ENCODE results near the gene EVX2.
A peak's percentile ranks its signal among the peaks of the same experiment; 100 is the strongest.

EVX2 gene

DNA sequence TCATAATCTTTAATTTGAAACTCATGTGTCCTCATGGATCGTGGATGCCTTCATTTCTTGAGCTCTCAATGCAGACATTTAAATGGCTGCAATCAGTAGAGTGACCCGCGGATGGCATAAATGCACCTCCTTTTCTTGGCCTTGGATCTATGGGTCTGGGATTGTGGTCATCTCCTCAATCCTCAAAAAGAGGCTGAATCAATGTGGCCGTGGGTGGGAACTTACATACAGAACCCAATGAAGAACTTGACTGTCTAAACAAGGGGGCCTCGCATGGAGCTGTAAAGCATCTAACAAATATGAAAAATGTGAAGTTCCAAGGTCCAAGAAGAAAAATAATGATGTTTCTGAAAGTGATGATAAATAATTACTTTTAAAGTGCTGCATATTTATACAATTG, 11.7 kb upstream of the EVX2 start:
- no peak for DNase-seq

DNA sequence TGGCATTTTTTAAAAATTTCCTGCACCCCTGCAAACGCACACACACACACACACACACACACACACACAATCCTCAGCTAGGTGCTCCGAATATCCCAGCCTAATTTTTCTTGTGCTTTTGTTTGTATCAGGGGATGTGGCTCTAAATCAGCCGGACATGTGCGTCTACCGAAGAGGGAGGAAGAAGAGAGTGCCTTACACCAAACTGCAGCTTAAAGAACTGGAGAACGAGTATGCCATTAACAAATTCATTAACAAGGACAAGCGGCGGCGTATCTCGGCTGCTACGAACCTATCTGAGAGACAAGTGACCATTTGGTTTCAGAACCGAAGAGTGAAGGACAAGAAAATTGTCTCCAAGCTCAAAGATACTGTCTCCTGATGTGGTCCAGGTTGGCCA, 10.6 kb upstream of the EVX2 start:
- DNase-seq, result no peak

DNA sequence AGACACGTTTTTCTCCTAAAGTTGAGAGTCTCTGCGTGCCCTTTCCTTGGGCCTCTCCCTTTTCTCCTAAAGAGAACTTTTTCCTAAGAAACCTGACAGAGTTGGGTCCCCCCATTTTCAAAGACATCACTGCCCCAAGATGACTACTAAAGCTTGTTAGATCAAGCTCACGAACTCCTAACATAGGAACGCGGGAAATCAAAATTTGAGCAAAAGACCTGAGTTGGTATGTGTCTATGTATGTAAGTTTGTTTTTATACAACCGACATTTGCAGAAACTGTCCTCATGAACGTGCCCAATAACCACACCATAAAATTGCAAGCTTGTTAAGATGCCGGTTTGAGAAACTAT, 10.1 kb upstream of the EVX2 start:
- no peak for DNase-seq

DNA sequence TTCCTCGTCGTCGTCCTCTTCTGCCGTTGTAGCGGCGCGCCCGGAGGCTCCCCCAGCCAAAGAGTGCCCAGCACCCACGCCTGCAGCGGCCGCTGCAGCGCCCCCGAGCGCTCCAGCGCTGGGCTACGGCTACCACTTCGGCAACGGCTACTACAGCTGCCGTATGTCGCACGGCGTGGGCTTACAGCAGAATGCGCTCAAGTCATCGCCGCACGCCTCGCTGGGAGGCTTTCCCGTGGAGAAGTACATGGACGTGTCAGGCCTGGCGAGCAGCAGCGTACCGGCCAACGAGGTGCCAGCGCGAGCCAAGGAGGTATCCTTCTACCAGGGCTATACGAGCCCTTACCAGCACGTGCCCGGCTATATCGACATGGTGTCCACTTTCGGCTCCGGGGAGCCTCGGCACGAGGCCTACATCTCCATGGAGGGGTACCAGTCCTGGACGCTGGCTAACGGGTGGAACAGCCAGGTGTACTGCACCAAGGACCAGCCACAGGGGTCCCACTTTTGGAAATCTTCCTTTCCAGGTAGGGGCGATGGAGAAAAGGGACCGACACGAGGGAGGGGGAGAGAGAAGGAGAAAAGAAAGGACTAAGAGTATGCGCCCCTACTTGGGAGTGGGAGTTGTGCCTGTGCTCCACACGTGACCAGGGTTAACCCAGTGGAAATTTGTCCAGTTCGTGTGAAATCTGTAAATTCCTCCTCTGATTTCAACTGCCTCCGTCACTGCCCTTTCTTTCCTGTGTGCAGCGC, 9.6 kb upstream of the EVX2 start:
- DNase-seq, result no peak

GRCh38 chr2:176092270-176093144, 8.7 kb upstream of the EVX2 start, which contains the start of gene HOXD13:
TSS of gene HOXD13 (plus strand) at chr2:176092721. CDS start at chr2:176092891, 170 bp downstream.
- no peak for DNase-seq

- DNase-seq, result no peak
Measured at GRCh38 chr2:176091329-176092258, 7.8 kb upstream of the EVX2 start.

DNA sequence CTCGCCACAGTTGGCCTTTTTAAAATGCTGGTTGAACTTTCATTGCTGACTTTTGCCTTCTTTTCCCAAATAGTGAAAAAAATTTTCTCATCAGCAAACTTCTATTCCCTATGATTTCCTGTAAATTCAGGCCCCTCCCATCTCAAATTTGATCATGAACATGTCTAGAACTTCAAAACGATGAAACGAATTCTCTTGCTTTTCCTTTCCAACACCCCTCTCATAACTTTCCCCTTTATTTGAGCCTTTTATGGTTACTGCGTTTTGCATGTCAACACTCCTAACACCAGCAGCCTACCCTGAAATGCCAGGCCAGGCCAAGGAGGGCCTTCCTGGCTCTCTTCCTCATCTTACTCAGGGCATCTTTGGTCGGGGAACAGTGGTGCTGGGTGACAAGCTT, 7.1 kb upstream of the EVX2 start:
- no peak for DNase-seq

DNA sequence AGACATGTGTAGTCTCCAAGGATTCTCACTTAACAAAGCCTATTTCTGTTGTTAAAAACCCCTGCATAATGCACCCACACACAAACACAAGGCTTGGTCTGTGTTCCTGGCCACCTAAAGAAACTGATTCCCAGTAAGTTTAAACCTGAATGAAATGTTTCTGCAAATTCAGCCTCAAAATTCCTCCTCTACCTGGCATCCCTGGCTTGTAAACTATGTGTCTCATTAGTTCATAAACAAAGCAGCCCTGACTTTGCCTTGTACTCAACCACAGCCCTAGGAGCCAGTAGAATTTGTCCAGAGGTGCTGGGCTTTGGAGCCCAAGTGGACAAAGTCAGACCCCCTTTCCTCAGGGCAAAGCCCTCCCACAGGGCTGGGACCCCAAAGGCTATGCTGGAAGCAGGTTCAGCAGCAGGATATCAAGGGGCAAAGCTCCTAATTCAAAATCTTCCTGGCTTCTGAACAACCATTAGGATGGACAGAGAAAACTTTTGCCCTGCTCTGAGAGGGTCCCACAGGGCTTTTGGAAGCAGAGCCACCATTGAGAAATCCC, 6.2 kb upstream of the EVX2 start:
- no peak for DNase-seq

DNA sequence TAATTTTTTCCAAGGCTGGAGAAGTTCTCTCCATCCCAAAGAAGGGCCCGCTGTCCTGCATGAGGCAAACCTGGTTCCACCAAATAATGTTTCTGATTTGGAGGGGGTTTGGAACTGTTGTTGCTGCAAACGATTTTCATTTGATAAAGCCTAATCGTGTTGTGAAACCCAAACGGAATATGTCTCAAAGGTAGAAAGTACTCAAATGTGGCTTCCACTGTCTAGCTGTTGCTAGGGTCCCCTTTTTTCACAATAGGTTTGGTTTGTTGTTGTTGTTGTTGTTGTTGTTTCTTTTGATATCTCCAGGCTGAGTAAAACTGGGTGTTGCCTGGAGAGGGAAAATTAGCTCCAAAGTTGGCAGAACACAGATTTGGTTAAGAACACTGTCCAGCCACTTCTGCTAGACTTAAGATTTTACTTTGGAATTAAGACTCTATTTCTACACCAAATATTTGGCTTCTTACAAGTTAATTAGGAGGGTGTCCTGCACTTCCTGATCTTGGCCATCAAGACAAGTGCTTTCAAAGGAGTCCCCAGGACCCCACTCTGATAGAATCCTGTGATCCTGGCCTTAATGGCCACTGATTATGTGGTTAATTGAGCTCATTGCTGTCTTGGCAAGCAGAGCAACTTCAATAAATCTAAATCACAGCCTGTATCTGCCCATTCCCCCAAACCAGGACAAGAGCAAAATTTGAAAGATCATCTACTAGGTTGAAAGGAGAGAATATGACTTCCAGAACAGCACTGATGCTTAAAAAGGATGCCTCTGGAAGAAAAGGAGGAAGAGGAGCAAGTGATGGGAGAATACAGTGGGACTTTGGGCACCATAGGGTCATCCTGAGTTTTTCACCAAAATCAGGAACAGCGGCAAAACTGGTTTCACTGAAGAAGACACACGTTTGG, 5.4 kb upstream of the EVX2 start:
- no peak for DNase-seq

DNA sequence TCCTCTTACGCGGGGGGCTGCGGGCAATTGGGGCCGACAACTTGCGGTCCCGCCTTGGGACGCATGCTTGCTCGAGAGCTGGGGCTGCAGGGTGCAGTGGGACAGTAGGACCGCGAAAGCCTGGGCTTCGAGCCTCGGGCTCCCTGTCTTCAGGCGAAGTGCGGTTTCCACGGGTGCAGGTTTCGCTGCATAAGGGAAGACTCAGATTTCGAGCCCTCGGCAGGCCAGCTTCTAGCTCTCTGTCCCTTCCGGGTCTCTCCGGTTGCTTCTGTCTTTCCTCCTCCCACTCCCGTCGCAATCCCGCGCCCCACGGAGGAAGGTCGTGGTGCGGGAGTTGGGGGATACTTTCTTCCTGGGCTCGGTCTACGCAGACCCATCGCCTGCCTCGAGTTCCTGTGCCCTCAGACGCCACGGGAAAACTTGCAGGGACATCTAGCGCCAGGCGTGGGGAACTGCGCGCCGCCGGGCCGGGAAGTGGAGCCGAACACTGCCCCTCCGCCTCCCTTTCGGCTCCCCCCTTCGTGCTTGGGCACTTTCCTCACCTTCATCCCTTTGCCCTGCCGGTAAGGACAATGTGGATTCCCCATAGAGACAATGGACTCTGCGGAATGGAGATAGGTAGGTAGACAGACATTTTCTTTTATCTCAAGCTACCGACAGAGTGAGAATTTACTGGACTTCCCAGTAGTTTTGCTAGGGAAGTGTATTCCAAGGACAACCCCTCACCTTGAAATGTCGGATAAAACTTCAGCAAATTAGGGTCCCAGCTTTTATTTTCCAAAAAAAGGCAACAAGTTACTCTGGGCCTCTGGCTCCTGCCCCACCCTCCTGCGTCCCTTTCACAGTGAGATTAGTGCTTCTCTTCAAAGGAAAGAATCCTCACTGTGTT, 4.5 kb upstream of the EVX2 start:
- peak; percentile 41 for DNase-seq

GRCh38 chr2:176087330-176088047, 3.7 kb upstream of the EVX2 start:
- DNase-seq, result no peak

DNA sequence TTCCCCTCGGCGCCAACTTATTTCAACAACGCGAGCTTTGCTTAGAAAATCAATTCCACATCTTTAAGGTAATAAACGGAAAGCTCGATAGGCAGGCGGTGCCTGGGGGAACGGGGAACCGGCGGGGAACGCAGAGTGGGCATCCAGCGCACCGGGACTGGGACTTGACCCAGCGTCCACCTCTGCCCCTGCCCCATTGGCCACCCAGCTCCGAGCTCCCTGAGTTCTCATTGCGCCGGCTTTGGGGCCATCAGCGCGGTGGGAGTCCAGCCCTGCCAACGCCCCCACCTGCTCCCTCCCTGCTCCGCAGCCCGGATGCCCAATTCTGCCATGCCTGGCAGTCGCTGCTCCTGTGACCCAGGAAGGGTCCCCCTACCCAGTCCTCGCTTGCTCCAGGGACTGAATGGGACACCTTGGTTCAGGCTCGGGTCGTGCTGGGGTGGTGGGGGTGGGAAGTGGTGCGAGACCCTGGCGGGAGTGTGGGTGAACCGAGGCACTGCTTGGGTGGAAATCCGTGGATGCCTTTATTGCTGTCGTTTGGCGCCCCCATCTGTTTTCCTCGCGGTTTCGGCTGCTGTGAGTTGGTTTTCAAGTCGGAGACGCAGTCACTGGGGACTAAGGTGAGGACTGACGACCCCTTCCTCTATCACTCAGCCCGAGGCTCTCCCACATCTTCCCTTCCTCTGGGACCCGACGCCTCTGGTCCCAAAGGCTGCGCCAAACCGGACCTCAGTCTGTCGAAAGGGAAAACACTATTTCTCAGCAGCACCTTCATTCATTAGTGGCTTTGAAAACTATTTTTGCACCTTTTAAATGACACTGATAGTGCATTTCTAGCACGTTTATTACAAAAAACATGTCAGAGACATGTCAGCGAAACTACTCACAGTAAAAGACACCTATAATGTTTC, 2.4 kb upstream of the EVX2 start:
- peak; percentile 23 for DNase-seq

GRCh38 chr2:176085120-176085788, 1.5 kb upstream of the EVX2 start:
- no peak for DNase-seq

DNA sequence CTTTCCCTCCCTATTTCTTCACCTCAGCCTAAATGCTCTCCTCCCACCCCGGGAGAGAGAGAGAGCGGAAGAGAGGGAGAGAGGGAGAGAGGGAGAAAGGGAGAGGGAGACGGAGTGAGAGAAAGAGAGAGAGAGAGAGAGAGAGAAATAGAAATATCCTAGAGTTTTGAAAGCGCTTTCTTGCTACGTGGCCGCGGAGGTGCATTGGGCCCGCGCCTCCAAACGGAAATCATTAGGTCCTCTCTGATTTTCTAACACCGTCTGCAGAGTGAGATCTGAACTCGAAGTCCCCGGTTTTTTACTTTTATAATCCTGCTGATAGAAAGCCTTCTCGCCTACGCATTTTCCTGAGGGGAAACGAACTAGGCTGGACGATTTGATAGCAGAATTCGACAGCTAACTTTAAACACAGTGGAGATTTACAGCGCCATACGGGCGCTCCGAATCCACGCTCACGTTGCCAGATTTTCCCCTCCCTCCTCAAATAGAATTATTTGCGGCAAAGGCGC, 903 bp upstream of the EVX2 start:
- no peak for DNase-seq

DNA sequence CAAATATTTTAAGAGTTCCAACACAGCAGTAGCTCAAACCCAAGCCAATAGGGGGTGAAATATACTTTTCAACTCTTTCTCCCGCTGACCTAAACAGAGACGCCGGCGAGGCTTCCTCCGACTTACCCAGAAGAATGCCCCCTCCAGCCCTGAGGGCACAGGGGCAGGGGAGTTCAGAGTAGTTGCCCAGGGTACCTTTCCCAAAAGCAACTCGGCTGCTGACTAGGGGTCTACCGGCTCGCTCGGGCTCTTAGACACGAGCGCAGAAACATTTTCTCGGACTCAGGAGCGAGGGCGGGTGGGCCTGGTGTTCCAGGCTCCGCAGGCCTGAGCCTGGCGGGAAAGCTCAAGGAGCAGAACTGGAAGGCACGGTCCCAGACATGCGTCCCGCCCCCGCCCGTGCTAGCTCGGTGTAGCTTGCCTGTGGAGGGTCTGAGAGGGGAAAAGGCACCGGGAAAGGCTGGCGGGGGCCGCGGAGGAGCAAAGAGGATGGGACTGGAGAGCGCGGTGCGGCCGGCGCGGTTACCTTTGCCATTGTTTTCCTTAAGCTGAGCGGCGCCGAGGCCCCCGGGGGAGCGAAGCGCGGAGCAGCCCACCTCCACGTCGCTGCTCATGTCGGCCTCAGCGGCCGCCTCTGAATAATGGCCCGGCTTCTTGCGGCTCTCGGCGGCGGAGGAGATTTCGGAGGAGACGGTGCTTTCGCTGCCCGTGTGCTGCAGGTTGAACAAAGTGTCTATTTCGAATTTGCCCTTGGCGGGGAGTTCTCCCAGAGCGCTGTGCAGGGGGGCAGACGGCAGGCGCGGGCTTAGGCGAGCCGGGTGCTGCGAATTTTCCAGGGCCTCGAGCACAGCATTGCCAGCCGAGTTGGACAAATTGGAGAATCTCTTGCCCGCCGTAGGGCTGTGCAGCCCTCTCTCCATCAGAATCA, 674 bp downstream of the EVX2 start:
- no peak for DNase-seq

- no peak for DNase-seq
Measured at GRCh38 chr2:176082525-176082823, 1.3 kb downstream of the EVX2 start.
